ENCODE data around the gene BLVRB. TPM values are rescaled to one million over a fixed set of nuclear protein-coding genes. Genes with fewer than 3 reads are reported as not detected.

The BLVRB gene
- polyA plus RNA-seq, 1 donor (not counting 4 experiments of a cell fraction or from before 2014, with no cell fraction given) = 52.5 TPM

DNA sequence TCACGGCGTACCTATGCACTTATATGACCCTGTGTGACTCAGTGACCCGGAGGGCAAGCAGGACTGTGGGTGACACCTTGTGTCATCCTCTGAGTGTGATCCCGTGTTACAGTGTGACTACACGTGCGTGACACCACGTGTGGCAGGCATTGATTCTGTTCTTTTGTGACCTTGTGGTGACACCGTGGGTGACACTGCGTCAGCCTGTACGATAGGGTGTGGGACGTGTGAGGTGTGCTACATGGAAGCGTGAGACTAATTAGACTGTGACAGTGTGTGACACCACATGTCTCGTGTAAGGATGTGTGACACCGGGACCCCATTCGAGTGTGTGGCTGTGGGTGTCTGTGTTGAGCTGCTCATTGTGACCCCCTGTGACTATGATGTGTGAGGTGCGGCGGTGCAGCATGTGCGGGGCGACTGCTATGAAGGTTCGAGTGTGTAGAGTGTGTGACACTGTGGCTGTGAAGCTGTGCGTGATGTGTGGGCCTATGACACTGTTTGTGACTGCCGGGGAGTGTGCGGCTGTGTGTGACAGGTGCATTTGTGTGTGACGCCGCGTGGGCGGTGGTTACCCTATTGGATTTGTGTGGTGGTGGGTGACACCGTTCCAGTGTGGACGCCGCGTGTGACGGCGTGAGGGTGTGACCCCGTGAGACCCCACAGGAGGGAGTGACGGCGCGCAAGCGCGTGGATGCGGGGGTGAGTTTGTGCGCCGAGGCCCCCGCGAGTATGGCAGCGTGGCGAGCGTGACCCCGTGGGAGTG is 857 bp upstream of the BLVRB start:
- FAIRE-seq (no peak), DNase-seq (ENCODE audit: low read depth, low spot score) (no peak)
- Histone ChIP-seq H3K9me3 (ENCODE audit: control insufficient read depth, low read depth, low read length) (no peaks in the 10 kb centered on the region), H3K27ac (ENCODE audit: control insufficient read depth, insufficient read depth, low read length) (no peak overlapping the region), H3K4me2 (ENCODE audit: control insufficient read depth, extremely low read depth, insufficient read depth, low read depth, low read length) (peak overlapping the region; percentile 93), H3K27me3 (ENCODE audit: control insufficient read depth, extremely low read depth, insufficient read depth, low read length) (peaks cover 7% of the 10 kb centered on the region), H3K4me3 (ENCODE audit: control insufficient read depth in 2 of 3, extremely low read depth in 1 of 3, insufficient read depth in 2 of 3, low read depth in 1 of 3, low read length in 3 of 3) (peak overlapping the region; percentile 50 to 86 (median 82)), H4K20me1 (ENCODE audit: control insufficient read depth, extremely low read depth, insufficient read depth, low read length) (no peaks in the 10 kb centered on the region), H3K9ac (ENCODE audit: control insufficient read depth, extremely low read depth, insufficient read depth, low read length) (peak overlapping the region; percentile 88), H3K36me3 (ENCODE audit: control insufficient read depth in 2 of 2, extremely low read depth in 1 of 2, insufficient read depth in 2 of 2, low read length in 2 of 2) (no peaks in the 10 kb centered on the region), H3K4me1 (ENCODE audit: control insufficient read depth, extremely low read depth, insufficient read depth, low read length) (peaks cover 27% of the 10 kb centered on the region), H3K9me1 (ENCODE audit: control insufficient read depth, extremely low read depth, insufficient read depth, low read length) (no peaks in the 10 kb centered on the region), H2AFZ (ENCODE audit: control insufficient read depth, low read length) (peak overlapping the region; percentile 80), H3K79me2 (ENCODE audit: control insufficient read depth, insufficient read depth, low read length) (no peaks in the 10 kb centered on the region)
- dilution Hi-C loops (cut with MboI; ENCODE audit: extremely low pct_ligation_motif_present, low sequenced_read_pairs) = no loop called here
- TF ChIP-seq, protein P1, sequence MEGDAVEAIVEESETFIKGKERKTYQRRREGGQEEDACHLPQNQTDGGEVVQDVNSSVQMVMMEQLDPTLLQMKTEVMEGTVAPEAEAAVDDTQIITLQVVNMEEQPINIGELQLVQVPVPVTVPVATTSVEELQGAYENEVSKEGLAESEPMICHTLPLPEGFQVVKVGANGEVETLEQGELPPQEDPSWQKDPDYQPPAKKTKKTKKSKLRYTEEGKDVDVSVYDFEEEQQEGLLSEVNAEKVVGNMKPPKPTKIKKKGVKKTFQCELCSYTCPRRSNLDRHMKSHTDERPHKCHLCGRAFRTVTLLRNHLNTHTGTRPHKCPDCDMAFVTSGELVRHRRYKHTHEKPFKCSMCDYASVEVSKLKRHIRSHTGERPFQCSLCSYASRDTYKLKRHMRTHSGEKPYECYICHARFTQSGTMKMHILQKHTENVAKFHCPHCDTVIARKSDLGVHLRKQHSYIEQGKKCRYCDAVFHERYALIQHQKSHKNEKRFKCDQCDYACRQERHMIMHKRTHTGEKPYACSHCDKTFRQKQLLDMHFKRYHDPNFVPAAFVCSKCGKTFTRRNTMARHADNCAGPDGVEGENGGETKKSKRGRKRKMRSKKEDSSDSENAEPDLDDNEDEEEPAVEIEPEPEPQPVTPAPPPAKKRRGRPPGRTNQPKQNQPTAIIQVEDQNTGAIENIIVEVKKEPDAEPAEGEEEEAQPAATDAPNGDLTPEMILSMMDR (optimal IDR thresholded peaks at IDR 0.05 in 1 of 3, IDR thresholded peaks at IDR 0.05 in 1 of 3, conservative IDR thresholded peaks at IDR 0.05 in 1 of 3; ENCODE audit: extremely low read depth in 1 of 3, insufficient read depth in 2 of 3, low read length in 3 of 3) = no peak
- TF ChIP-seq EZH2 (IDR thresholded peaks at IDR 0.05; ENCODE audit: low read length) = peak; percentile 93

DNA sequence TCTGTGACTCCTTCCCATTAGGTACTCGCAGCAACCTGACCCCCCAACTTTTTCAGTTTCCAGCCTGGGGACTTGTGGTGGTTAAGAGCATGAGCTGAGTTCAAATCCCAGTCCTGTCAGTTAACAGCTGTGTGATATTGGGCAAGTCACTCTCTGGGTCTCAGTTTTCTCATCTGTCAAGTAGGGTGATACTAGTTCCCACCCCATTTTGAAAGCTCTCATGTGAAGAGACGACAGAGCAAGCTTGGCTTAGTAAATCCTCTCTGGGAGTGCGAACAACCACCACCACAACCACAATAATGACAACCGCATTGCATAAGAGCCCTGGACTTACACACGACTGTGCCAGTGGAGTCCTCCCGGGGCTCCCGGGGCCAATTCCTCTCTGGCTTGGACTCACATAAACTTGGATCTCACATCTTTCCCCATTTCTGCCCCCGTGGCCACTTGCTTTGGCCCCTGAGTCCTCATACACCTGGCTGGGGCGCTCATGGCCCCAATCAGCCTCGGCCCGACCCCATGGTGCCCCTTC is 454 bp downstream of the BLVRB start:
- peak overlapping the region; percentile 82 to 94 (median 84) for H3K4me3 ChIP-seq (ENCODE audit: control insufficient read depth in 2 of 3, extremely low read depth in 1 of 3, insufficient read depth in 2 of 3, low read depth in 1 of 3, low read length in 3 of 3)
- H3K9me3 ChIP-seq (ENCODE audit: control insufficient read depth, low read depth, low read length) = no peaks in the 10 kb centered on the region
- no peaks in the 10 kb centered on the region for H3K36me3 ChIP-seq (ENCODE audit: control insufficient read depth in 2 of 2, extremely low read depth in 1 of 2, insufficient read depth in 2 of 2, low read length in 2 of 2)
- DNase-seq (ENCODE audit: low read depth, low spot score) (no peak), FAIRE-seq (no peak)
- H3K4me2 ChIP-seq (ENCODE audit: control insufficient read depth, extremely low read depth, insufficient read depth, low read depth, low read length) = peak overlapping the region; percentile 93
- dilution Hi-C loops (cut with MboI; ENCODE audit: extremely low pct_ligation_motif_present, low sequenced_read_pairs) = no loop called here
- peaks cover 7% of the 10 kb centered on the region for H3K27me3 ChIP-seq (ENCODE audit: control insufficient read depth, extremely low read depth, insufficient read depth, low read length)
- peak overlapping the region; percentile 81 for H3K27ac ChIP-seq (ENCODE audit: control insufficient read depth, insufficient read depth, low read length)
- H3K4me1 ChIP-seq (ENCODE audit: control insufficient read depth, extremely low read depth, insufficient read depth, low read length) = peaks cover 27% of the 10 kb centered on the region
- peak overlapping the region; percentile 88 for H3K9ac ChIP-seq (ENCODE audit: control insufficient read depth, extremely low read depth, insufficient read depth, low read length)
- no peak for TF ChIP-seq EZH2 (IDR thresholded peaks at IDR 0.05; ENCODE audit: low read length)
- H4K20me1 ChIP-seq (ENCODE audit: control insufficient read depth, extremely low read depth, insufficient read depth, low read length) = no peaks in the 10 kb centered on the region
- no peaks in the 10 kb centered on the region for H3K79me2 ChIP-seq (ENCODE audit: control insufficient read depth, insufficient read depth, low read length)
- no peaks in the 10 kb centered on the region for H3K9me1 ChIP-seq (ENCODE audit: control insufficient read depth, extremely low read depth, insufficient read depth, low read length)
- H2AFZ ChIP-seq (ENCODE audit: control insufficient read depth, low read length) = peak overlapping the region; percentile 90
